ENCODE data around the gene KLHDC7A. TPM values are rescaled to one million over a fixed set of nuclear protein-coding genes. Genes with fewer than 3 reads are reported as not detected.

The KLHDC7A gene
- total RNA-seq, 2 donors from 2014 or later = 4.4 to 7.2 TPM

DNA sequence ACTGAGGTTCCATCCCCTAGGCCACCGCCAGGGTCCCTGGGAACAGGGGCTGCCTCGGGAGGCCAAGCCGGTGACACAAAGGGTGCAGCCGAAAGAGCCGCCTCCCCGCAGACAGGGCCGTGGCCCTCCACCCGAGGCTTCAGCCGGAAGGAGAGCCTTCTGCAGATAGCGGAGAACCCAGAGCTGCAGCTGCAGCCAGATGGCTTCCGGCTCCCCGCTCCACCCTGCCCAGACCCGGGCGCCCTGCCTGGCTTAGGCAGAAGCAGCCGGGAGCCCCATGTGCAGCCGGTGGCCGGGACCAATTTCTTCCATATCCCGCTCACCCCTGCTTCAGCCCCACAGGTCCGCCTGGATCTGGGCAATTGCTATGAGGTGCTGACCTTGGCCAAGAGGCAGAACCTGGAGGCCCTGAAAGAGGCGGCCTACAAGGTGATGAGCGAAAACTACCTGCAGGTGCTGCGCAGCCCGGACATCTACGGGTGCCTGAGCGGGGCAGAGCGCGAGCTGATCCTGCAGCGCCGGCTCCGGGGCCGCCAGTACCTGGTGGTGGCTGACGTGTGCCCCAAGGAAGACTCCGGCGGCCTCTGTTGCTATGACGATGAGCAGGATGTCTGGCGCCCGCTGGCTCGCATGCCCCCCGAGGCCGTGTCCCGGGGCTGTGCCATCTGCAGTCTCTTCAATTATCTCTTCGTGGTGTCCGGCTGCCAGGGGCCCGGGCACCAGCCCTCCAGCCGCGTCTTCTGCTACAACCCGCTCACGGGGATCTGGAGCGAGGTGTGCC, 1.4 kb downstream of the KLHDC7A start:
- Histone ChIP-seq H3K27me3 (ENCODE audit: control insufficient read depth, insufficient read depth, low read length, poor library complexity, severe bottlenecking) (no peaks in the 10 kb centered on the region), H3K4me1 (ENCODE audit: control insufficient read depth, insufficient read depth, low read length) (peaks cover 18% of the 10 kb centered on the region), H3K36me3 (ENCODE audit: control insufficient read depth, insufficient read depth, low read length) (no peaks in the 10 kb centered on the region), H3K27ac (ENCODE audit: low read depth, low read length) (no peak overlapping the region), H3K9me3 (ENCODE audit: control insufficient read depth, low read length) (no peaks in the 10 kb centered on the region), H3K4me3 (ENCODE audit: low read length) (no peak overlapping the region), H3K9ac (ENCODE audit: extremely low read depth, low read length, poor library complexity, severe bottlenecking) (no peak overlapping the region)
- Mint-ChIP-seq H3K9me3 (no peaks in the 10 kb centered on the region), H3K27me3 (ENCODE audit: insufficient read depth) (no peaks in the 10 kb centered on the region), H3K36me3 (ENCODE audit: low read depth) (peaks cover 5% of the 10 kb centered on the region), H3K4me3 (peak overlapping the region; percentile 36), H3K4me1 (peaks cover 34% of the 10 kb centered on the region), H3K27ac (no peak overlapping the region)
- peak; percentile 70 for DNase-seq
- WGBS, 2 experiments (ENCODE audit: insufficient coverage in 1 of 2, insufficient read length in 1 of 2) = 95 to 97% methylated on average over 32 to 49 of the region's 49 CpGs
- no peak for TF ChIP-seq CTCF (conservative IDR thresholded peaks at IDR 0.05)

GRCh38 chr1:18482721-18483425, 2.1 kb downstream of the KLHDC7A start:
- H3K9me3 Mint-ChIP-seq = no peaks in the 10 kb centered on the region
- Histone ChIP-seq H3K36me3 (ENCODE audit: control insufficient read depth, insufficient read depth, low read length) (no peaks in the 10 kb centered on the region), H3K9ac (ENCODE audit: extremely low read depth, low read length, poor library complexity, severe bottlenecking) (no peak overlapping the region), H3K27ac (ENCODE audit: low read depth, low read length) (no peak overlapping the region), H3K9me3 (ENCODE audit: control insufficient read depth, low read length) (no peaks in the 10 kb centered on the region), H3K27me3 (ENCODE audit: control insufficient read depth, insufficient read depth, low read length, poor library complexity, severe bottlenecking) (no peaks in the 10 kb centered on the region), H3K4me1 (ENCODE audit: control insufficient read depth, insufficient read depth, low read length) (peaks cover 19% of the 10 kb centered on the region), H3K4me3 (ENCODE audit: low read length) (no peak overlapping the region)
- 94 to 96% methylated on average over 36 to 57 of the region's 57 CpGs for WGBS, 2 experiments (ENCODE audit: insufficient coverage in 1 of 2, insufficient read length in 1 of 2)
- no peak for TF ChIP-seq CTCF (conservative IDR thresholded peaks at IDR 0.05)
- peaks cover 5% of the 10 kb centered on the region for H3K36me3 Mint-ChIP-seq (ENCODE audit: low read depth)
- H3K4me1 Mint-ChIP-seq = peaks cover 34% of the 10 kb centered on the region
- no peak overlapping the region for H3K27ac Mint-ChIP-seq
- H3K4me3 Mint-ChIP-seq = no peak overlapping the region
- peak; percentile 42 for DNase-seq
- H3K27me3 Mint-ChIP-seq (ENCODE audit: insufficient read depth) = no peaks in the 10 kb centered on the region

- Mint-ChIP-seq H3K9me3 (no peaks in the 10 kb centered on the region), H3K4me1 (peaks cover 35% of the 10 kb centered on the region)
- 93 to 94% methylated on average over 3 of the region's 3 CpGs for WGBS, 2 experiments (ENCODE audit: insufficient coverage in 1 of 2, insufficient read length in 1 of 2)
Observed at GRCh38 chr1:18484276-18484675, 3.5 kb downstream of the KLHDC7A start.

More at GRCh38 chr1:18484276-18484675, 3.5 kb downstream of the KLHDC7A start:
- Mint-ChIP-seq H3K27me3 (ENCODE audit: insufficient read depth) (no peaks in the 10 kb centered on the region), H3K27ac (no peak overlapping the region), H3K36me3 (ENCODE audit: low read depth) (peaks cover 5% of the 10 kb centered on the region), H3K4me3 (no peak overlapping the region)
- H3K27ac ChIP-seq (ENCODE audit: low read depth, low read length) = no peak overlapping the region
- H3K9ac ChIP-seq (ENCODE audit: extremely low read depth, low read length, poor library complexity, severe bottlenecking) = no peak overlapping the region
- peak; percentile 17 for DNase-seq
- H3K27me3 ChIP-seq (ENCODE audit: control insufficient read depth, insufficient read depth, low read length, poor library complexity, severe bottlenecking) = no peaks in the 10 kb centered on the region
- H3K9me3 ChIP-seq (ENCODE audit: control insufficient read depth, low read length) = peaks cover 3% of the 10 kb centered on the region
- no peak for TF ChIP-seq CTCF (conservative IDR thresholded peaks at IDR 0.05)
- no peaks in the 10 kb centered on the region for H3K36me3 ChIP-seq (ENCODE audit: control insufficient read depth, insufficient read depth, low read length)
- no peak overlapping the region for H3K4me3 ChIP-seq (ENCODE audit: low read length)
- peaks cover 19% of the 10 kb centered on the region for H3K4me1 ChIP-seq (ENCODE audit: control insufficient read depth, insufficient read depth, low read length)

Measured in endodermal cell (in vitro differentiated cells).